Gastroesophageal sphincter (tissue), 3 donors: ENCODE results near the gene CEL.
"Not testable (repeated sequence)": the region's sequence is repeated elsewhere in the genome, so short reads cannot be mapped to it uniquely, and the experiment has no call there.

Experiments
- EP300 ChIP-seq: sonication (generic); formaldehyde crosslinking; IDR thresholded peaks from one replicate; pipeline ENCODE4 v1.6.1; 2017; ENCODE audit warnings: antibody characterized with exemption, mild to moderate bottlenecking
- POLR2A ChIP-seq, 2 donors: fragments of 450-650 bp; IDR thresholded peaks; one replicate each; pipeline ENCODE4 v1.6.1; 2017; ENCODE audit warnings: antibody characterized with exemption in 2 of 2, mild to moderate bottlenecking in 2 of 2, moderate library complexity in 1 of 2
- POLR2AphosphoS5 ChIP-seq: sonication (generic); formaldehyde crosslinking; IDR thresholded peaks from one replicate; pipeline ENCODE4 v1.6.1; 2017; ENCODE audit warnings: antibody characterized with exemption
- TF ChIP-seq, protein P1 (sequence below), 4 experiments: fragments of 200-600 bp in 2 of 4; fragments of 450-650 bp in 2 of 4; sonication (generic) in 1 of 4; IDR thresholded peaks; one replicate each; pipeline ENCODE4 v1.5.1; 2017 to 2019; ENCODE audit warnings: antibody characterized with exemption in 4 of 4, mild to moderate bottlenecking in 2 of 4, moderate library complexity in 2 of 4

DNA sequence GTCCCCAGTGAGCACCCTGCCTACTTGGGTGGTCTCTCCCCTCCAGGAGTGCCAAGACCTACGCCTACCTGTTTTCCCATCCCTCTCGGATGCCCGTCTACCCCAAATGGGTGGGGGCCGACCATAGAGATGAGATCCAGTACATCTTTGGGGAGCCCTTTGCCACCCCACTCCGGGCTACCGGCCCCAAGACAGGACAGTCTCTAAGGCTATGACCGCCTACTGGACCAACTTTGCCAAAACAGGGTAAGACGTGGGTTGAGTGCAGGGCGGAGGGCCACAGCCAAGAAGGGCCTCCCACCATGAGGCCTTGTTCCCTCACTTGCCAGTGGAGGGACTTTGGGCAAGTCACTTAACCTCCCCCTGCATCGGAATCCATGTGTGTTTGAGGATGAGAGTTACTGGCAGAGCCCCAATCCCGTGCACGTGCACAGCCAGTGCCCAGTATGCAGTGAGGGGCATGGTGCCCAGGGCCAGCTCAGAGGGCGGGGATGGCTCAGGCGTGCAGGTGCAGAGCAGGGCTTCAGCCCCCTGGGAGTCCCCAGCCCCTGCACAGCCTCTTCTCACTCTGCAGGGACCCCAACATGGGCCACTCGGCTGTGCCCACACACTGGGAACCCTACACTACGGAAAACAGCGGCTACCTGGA lies 24.6 kb downstream of the CEL start:
- not testable (repeated sequence) for TF ChIP-seq POLR2A (IDR thresholded peaks at IDR 0.05); EP300; POLR2AphosphoS5
- TF ChIP-seq, protein P1, sequence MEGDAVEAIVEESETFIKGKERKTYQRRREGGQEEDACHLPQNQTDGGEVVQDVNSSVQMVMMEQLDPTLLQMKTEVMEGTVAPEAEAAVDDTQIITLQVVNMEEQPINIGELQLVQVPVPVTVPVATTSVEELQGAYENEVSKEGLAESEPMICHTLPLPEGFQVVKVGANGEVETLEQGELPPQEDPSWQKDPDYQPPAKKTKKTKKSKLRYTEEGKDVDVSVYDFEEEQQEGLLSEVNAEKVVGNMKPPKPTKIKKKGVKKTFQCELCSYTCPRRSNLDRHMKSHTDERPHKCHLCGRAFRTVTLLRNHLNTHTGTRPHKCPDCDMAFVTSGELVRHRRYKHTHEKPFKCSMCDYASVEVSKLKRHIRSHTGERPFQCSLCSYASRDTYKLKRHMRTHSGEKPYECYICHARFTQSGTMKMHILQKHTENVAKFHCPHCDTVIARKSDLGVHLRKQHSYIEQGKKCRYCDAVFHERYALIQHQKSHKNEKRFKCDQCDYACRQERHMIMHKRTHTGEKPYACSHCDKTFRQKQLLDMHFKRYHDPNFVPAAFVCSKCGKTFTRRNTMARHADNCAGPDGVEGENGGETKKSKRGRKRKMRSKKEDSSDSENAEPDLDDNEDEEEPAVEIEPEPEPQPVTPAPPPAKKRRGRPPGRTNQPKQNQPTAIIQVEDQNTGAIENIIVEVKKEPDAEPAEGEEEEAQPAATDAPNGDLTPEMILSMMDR (IDR thresholded peaks at IDR 0.05): not testable (repeated sequence)
